Bone marrow (tissue), 2 donors: ENCODE results near the gene SFXN5.

Experiments used
- DNase-seq, 2 donors: peaks; one replicate each; lab custom pipeline; 2025; lab: John Stamatoyannopoulos, UW

SFXN5 gene

GRCh38 chr2:73020657-73021370, 50.7 kb downstream of the SFXN5 start:
- DNase-seq: no peak

GRCh38 chr2:73020306-73020656, 51.2 kb downstream of the SFXN5 start:
- DNase-seq: no peak

DNA sequence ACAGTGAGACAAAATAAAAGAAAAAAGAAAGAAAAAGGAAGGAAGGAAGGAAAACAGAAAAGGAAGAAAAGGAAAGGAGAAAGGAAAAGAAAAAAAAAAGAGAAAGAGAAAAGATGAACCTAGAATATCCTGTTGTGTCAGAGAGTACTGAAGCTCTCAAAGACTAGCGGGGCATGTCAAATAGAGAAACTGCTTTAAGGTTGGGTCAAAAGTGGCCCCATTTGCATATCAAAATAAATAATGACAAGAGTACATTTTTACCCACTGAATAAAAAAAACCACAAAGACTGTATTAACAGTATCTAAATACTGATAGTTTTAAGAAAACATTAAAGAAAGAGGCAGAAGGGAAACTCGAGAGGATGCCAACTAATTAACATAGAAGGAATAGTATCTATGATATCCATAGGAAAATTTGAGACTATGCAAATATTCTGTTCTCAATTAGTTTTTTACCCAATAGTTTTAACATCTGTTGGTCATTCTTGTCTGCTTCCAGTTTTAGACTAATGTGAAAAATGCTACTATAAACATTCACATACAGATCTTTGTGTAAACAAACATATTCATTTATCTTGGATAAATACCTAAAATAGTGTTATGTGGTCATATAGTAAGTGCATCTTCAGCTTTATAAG, 53.2 kb downstream of the SFXN5 start:
- no peak for DNase-seq

DNA sequence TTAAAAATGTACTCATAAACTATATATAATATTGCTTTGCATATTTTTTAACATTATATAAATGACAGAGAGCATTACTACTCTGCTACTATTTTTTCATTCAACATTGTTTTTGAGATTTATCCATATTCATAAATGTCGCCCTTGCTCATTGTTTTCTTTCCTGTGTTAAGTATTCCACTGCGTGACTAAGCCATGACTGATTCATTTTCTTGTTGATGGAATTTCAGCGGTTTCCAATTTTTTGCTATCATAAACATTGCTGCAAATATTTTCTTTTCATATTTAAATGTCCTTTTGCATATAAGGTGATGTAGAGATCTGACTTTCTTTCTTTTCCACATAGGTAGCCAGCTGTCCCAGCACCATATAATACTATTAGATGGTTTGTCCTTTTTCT, 57.6 kb downstream of the SFXN5 start:
- no peak for DNase-seq

DNA sequence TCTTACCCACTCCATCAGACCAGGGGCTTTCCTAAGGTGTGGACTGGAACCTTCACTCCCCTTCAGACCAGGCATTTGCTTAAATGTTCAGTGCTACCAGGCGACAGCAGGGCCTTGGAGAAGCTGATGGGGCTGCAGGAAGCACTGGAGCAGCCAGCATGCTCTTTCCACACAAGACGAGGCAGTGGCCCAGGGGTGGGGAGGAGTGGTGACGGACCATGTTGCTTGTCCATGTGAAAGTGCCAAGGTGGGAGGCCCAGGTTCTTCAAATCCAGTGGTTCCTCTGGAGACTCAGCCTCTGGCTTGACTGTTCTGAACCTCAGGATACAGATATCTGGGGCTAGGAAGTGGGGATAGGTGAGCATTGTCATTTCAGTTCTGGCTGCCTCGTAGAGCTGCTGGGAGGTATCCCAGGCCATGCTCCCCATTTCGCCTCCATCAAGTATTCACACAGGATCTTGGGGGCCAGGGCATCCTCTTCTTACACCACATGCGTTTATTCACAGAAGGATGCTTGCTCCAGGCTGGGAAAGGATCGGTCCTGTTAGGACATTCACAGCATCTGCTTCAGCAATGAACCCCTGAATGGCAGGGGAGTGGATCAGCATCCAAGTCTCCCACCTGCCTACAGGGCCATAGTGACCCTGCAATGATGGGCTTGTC, 62.2 kb downstream of the SFXN5 start:
- DNase-seq: no peak

- DNase-seq: no peak
These were observed 62.8 kb downstream of the SFXN5 start for GRCh38 chr2:73008766-73009135.

GRCh38 chr2:73007991-73008765, 63.3 kb downstream of the SFXN5 start:
- DNase-seq: no peak

DNA sequence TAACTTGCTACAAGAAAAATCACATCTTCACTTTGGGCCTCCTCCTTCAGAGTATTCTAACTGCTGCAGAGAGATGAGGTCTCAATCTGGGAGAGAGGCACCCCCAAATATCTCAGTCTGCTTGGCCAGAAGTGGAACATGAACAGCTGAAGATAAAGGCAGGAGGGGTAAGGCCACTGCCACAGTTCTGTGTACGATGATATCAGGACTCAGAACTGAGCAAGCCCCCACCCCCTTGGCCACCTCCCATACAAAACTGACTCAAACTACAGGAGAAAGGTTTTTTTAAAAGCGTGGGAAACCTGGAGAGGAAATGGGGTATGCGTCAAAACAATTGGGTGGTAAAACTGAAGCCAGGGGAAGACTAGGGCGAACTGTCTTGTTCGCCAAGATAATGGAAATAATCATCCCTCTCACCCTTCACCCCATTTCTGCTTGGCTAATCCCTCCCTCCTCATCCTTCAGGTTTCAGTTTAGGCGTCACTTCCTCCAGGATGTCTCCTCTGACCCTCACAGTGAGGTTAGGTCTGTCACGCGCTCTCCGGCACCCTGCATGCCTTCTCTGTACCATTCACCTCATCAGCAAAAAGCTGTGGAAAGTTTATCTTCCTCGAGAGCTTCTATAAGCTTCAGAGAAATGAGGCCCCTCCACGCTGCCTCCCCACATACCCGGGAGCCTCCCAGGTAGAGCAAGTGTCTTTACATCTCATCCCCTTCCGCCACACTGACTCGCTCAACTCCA, 64.4 kb downstream of the SFXN5 start:
- no peak for DNase-seq

GRCh38 chr2:73004889-73005596, 66.5 kb downstream of the SFXN5 start:
- DNase-seq: no peak

GRCh38 chr2:73004466-73004865, 67.0 kb downstream of the SFXN5 start:
- no peak for DNase-seq

DNA sequence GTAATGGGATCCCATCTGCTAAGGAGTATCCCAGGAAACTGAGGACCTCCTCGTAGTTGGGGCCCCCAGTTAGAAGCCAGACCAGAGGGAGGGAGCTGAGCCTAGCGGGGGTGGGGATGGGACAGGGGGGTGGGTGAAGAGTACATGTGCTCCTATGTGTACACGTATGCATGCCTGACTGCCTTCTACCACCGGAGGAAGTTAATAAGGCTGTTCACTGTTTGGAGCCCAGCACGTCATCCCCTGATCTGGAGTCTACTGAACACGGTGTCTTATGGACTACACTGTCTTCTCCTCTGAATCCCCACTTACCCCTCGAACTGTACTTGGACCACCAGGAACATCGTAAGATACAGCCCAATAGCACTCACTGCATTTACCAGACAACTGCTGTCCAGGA, 68.5 kb downstream of the SFXN5 start:
- DNase-seq: no peak

- no peak for DNase-seq
These were observed 70.5 kb downstream of the SFXN5 start for GRCh38 chr2:73000808-73001570.

- DNase-seq: no peak
These were observed 71.5 kb downstream of the SFXN5 start for GRCh38 chr2:72999729-73000725.

DNA sequence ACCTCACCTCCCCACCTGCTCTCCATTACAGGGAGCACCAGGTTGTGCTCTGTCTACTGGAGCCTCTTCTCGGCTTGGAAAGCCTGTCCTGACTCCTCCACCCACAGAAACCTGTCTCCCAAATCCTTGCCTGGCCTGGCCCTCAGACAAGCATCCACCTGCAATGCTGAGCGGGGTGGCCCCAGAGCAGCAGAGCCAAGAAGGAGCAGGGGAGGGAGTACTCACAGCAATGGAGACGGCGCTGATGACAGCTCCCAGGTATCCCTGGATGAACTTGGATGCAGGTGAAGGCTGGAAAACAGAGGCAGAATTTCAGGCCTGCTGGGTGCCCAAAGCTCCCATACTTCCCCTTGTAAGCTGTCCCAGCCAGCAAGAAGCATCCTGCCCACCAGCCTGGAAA, 72.8 kb downstream of the SFXN5 start:
- DNase-seq: no peak

GRCh38 chr2:72998234-72998651, 73.3 kb downstream of the SFXN5 start:
- no peak for DNase-seq

GRCh38 chr2:72996117-72996502, 75.4 kb downstream of the SFXN5 start:
- no peak for DNase-seq

DNA sequence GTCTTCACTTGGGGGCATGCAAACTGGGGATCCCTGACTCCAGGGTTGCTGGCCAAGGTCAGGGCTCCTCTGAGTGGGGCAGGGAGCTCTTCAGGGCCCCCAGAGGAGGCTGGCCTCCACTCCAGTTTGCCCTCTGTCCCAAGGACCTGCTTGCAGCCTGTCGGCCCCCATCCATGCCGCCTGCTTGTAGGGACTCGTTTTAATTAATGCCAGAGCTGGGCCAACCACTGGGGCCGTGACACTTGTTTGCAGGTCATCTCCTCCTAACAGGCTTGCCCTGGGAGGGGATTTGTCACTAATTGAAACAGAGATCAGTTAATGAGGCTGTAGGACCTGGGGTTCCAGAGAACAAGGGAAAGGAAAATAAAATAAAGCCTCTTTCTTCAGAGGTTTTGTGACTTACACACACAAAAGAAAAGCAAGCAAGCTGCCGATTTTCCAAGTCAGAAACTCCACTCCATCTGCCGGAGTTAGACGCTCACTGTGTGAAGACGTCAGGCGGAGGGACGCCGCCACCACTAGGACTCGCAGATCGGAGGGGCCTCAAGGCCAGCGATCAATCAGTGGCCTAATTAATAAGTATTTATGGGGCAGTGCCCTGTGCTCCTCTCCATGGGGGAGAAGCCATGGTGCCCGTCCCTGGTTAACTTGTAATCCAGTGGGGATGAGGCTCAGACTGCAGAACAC, 75.9 kb downstream of the SFXN5 start:
- DNase-seq: no peak

DNA sequence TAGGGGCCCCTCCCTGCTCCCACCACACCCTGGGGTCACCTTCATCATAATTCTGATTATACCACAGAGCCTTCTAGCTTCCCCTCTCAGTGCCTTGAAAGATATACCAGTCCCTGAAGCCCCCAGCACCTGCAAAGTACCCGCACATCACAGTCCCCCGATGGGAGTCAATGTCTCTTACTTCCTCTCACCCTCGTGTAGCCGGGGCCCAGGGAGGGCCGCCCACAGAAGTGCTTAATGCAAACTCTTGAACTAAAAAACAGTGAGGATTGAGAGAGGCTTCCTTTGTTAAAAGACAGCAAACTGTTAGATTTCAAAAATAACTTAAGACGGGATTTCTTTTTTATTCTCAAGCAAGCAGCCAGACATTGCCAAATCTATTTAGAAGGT, 76.5 kb downstream of the SFXN5 start:
- DNase-seq: no peak
